Measurements from ENCODE around the gene SLC7A14.

Gene SLC7A14

DNA sequence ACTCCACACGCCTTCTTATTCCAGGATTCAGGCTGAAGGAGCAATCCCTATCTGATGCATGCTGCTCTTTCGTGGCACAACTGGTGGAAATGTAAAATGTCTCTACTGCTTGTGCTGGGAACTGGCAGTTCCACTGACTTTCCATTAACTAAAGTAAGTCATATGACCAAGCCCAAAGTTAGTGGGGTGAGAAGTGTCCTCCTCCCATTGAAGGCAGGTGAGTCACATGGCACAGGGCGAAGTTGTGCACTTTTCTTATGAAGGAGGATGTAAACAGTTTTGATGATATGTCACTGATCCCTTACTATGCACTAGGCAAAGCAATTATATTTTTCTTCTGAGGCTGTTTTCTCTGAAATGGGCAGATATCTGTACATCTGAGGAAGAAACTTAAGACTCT is 51.6 kb downstream of the SLC7A14 start:
- TF ChIP-seq, protein P1, sequence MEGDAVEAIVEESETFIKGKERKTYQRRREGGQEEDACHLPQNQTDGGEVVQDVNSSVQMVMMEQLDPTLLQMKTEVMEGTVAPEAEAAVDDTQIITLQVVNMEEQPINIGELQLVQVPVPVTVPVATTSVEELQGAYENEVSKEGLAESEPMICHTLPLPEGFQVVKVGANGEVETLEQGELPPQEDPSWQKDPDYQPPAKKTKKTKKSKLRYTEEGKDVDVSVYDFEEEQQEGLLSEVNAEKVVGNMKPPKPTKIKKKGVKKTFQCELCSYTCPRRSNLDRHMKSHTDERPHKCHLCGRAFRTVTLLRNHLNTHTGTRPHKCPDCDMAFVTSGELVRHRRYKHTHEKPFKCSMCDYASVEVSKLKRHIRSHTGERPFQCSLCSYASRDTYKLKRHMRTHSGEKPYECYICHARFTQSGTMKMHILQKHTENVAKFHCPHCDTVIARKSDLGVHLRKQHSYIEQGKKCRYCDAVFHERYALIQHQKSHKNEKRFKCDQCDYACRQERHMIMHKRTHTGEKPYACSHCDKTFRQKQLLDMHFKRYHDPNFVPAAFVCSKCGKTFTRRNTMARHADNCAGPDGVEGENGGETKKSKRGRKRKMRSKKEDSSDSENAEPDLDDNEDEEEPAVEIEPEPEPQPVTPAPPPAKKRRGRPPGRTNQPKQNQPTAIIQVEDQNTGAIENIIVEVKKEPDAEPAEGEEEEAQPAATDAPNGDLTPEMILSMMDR (conservative IDR thresholded peaks at IDR 0.05): no peak
- no peak for TF ChIP-seq ZFX (IDR thresholded peaks at IDR 0.05)
- H3K27ac ChIP-seq: no peak overlapping the region

DNA sequence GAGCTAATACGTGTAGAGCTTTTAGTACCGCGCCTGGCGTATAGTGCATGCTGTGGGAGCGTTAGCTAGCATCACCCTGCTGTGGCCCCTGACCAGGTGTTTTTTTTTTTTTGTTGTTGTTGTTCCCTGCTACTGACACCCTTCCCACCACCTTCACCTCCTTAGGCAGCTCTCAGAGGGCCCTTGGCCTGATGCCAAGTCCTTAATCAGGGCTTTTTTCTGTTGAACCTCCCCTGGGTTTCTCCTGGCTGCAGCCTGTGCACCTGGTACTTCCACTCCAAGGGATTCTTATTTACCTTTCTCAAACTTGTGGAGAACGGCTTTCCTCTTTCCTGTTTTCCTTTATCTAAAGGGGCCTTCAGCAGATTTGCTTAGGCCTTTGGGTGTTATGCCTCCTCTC is 53.3 kb downstream of the SLC7A14 start:
- TF ChIP-seq ZFX (IDR thresholded peaks at IDR 0.05): no peak
- TF ChIP-seq, protein P1 (conservative IDR thresholded peaks at IDR 0.05): no peak
- H3K27ac ChIP-seq: no peak overlapping the region

DNA sequence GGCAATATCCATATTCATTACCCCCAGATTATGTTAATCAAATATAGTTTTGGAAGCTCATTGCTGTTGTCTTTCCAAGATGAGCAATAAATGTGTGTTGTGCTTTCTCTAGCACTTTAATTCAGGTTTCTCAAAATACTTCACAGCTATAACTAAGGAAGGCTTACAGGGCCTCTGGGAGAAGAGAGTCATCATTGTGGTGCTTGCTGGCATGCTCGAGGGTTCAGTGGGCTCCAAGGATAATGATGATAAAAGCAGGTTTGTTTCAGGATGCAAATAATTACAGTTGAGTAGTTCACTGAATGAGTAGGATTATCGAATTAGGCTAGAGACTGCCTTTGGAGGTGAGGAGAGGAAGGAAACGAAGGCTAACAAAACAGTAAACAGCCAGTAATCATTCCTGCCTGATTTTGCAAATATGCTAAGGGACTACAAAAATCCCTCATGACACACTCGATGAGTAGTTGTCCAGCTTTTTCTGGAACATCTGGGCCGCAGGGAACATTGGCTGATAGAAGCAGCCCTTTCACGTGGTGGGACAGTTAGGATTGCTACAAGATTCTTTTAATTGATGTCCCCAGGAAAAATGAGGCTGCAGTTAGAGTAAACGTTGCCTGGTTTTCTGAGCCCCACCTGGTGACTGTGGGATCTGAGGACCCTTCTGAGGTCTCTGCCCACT is 54.1 kb downstream of the SLC7A14 start:
- TF ChIP-seq ZFX (IDR thresholded peaks at IDR 0.05): no peak
- TF ChIP-seq, protein P1 (conservative IDR thresholded peaks at IDR 0.05): no peak
- H3K27ac ChIP-seq: no peak overlapping the region

DNA sequence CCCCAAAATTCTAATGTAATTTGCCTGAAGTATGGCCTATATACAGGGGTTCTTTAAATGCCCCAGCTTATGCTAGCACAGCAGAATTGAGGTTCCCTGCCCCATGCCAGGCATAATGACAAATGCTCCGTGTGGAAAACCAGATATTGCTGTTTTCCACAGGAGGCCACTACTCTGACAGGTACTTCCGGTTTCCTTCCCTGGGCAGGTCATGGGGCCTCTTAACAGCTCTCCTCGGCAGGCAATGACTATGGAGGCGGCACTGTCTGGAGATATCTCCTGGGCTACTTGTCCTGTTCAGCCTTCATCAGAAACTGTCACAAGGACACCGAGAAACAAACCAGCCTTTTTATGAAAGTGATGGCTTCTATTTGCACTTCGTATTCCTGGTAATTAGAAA is 54.8 kb downstream of the SLC7A14 start:
- H3K27ac ChIP-seq: no peak overlapping the region
- TF ChIP-seq ZFX (IDR thresholded peaks at IDR 0.05): no peak
- TF ChIP-seq, protein P1 (conservative IDR thresholded peaks at IDR 0.05): no peak

DNA sequence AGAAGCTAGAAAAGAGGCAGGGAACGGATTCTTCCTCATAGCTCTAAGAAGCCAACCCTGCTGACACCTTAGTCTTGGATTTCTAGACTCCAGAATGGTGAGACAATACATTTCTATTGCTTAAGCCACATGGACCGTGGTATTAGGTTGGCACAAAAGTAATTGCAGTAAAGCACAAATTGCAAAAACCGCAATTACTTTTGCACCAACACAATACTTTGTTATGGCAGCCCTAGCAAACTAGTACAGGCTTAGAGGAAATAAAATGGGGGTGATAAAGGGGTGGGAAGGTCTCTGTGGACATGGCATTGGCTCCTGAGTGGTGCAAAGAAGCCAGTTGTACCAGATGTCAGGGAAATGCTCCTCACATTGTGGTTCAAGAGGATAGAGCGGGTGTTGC is 56.0 kb downstream of the SLC7A14 start:
- no peak overlapping the region for H3K27ac ChIP-seq
- TF ChIP-seq, protein P1 (conservative IDR thresholded peaks at IDR 0.05): no peak
- TF ChIP-seq ZFX (IDR thresholded peaks at IDR 0.05): no peak

DNA sequence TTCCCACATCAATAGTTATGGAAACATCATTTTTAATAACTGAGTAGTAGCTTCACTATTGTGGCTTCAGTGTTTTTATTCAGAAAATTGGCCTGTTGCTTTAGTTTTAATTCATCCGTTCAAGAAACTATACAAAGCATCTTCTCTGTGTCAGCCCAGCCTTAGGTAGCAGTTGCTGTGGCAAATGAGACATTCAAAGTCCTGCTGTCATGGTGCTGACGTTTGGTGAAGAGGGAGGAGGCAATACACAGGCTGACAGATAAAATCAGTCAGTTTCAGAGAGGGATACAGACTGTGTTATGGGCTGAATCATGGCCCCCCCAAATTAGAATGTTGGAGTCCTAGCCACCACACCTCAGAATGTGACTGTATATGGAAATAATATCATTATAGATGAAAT is 56.5 kb downstream of the SLC7A14 start:
- no peak for TF ChIP-seq ZFX (IDR thresholded peaks at IDR 0.05)
- TF ChIP-seq, protein P1 (conservative IDR thresholded peaks at IDR 0.05): no peak
- H3K27ac ChIP-seq: no peak overlapping the region

GRCh38 chr3:170528726-170529125 is 57.1 kb downstream of the SLC7A14 start:
- TF ChIP-seq ZFX (IDR thresholded peaks at IDR 0.05): no peak
- TF ChIP-seq, protein P1 (conservative IDR thresholded peaks at IDR 0.05): no peak
- H3K27ac ChIP-seq: no peak overlapping the region

Data from C4-2B (cell line).